GM20000 (cell line): ENCODE results near the gene PI16.

Experiments
- DNase-seq: peaks from one replicate; pipeline ENCODE4 v3.0.0; 2012; ENCODE audit warnings: low spot score
- TF ChIP-seq, protein P1 (sequence below): IDR thresholded peaks from 2 replicates; pipeline ENCODE4 v1.5.1; 2012; ENCODE audit warnings: mild to moderate bottlenecking, control low read depth; ENCODE audit errors: extremely low read depth, missing control alignments

Gene PI16

DNA sequence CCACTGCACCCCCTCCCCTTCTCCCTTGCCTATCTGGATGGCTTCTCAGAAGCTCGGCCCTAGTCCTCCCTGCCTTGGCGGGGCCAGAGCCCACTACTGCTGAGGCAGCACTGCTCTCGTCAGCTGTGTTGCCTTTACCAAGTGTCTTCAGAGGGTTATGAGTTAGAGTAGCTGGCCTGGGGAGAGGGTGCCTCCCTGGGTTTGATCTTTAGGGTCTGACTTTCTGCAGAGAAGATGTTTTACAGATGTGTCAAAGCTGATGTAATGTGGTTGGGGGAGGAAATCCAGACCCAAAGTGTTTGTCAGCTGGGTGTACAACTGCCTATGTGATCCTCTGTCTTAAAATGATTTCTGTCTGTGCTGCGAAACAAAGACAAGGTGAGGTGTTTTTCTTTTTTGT is 30.4 kb upstream of the PI16 start:
- TF ChIP-seq, protein P1, sequence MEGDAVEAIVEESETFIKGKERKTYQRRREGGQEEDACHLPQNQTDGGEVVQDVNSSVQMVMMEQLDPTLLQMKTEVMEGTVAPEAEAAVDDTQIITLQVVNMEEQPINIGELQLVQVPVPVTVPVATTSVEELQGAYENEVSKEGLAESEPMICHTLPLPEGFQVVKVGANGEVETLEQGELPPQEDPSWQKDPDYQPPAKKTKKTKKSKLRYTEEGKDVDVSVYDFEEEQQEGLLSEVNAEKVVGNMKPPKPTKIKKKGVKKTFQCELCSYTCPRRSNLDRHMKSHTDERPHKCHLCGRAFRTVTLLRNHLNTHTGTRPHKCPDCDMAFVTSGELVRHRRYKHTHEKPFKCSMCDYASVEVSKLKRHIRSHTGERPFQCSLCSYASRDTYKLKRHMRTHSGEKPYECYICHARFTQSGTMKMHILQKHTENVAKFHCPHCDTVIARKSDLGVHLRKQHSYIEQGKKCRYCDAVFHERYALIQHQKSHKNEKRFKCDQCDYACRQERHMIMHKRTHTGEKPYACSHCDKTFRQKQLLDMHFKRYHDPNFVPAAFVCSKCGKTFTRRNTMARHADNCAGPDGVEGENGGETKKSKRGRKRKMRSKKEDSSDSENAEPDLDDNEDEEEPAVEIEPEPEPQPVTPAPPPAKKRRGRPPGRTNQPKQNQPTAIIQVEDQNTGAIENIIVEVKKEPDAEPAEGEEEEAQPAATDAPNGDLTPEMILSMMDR = no peak
- no peak for DNase-seq

DNA sequence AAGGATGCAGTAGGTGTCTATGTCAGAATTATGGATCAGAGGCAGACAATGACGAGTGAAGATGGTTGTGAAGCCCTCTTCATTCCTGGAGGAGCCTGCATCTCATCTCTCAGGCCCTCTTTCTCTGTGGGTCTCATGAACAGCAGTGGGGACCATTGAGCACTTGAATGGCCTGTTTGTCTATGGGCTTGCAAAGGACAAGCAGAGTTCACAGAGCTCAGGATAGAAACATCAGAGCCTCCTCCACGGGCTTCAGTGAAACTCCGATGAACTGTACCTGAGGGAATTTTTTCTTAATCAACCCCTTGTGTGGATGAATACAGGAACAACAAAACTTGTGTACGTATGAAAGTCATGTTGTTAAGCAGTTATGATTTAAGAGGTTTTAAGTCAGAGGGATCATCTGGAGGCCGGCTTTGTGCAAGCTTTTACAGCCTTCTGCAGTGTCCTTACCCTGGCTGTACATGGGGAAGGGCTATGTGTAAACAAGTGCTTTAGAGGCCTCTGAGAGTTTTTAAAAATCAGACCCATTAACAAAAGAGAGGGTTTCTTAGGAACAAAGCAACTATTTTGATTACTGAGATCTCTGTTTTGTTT is 29.7 kb upstream of the PI16 start:
- TF ChIP-seq, protein P1 = no peak
- DNase-seq = no peak

DNA sequence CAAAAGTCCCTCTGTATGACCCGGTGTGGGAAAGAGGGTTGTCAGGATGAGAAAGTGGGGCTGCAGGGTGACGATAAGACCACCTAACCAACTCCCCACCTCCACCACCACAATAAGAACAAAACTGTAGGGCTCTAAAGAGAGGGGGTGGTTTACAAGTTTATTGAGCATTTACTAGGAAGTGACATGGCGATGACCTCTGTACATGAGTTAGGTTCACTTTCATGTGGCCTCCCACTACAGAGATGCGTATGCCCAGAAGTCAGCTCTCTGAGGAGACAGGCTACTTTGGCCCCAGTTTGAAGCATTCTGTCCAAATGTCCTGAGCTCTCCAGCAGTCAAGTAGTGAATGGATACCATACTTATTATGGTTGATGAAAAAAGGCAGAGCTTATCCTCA is 28.7 kb upstream of the PI16 start:
- no peak for DNase-seq
- TF ChIP-seq, protein P1 = no peak

DNA sequence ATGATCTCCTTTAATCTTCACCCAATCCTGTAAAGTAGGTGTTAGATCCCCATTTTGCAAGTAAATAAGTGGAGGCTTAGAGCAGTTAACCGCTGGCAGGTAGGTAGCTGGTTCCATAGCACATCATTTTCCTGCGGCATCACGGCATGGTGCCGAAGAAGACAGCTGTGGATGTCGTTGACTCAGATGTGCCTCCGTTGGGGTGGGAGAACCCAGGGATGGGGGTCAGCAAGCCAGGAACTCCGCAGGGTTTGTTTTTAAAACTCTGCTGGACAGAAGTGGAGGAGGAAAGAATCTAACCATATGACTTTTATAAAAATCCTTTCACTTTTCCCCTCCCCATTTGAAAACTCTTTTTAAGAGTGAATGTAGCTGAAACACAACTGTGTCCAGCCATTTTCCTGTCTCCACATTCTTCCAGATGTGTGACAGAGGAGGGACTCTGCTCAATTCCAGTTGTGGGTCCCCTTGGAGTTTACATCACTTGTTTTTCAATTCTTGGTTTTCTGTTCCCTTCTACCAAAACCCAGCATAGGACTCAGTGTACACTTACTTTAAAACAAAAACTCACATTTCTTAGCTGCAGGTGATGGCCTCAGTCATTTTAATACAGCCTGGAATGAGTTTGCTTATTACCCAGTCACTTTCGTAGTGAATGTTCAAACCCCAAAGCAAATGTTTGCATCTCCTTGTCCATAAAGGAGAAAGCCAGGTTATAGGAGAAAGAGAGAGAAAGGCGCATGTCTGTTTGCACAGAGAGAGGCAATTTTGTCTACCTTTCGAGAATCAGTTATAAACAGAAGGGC is 27.6 kb upstream of the PI16 start:
- TF ChIP-seq, protein P1 = no peak
- DNase-seq = no peak

DNA sequence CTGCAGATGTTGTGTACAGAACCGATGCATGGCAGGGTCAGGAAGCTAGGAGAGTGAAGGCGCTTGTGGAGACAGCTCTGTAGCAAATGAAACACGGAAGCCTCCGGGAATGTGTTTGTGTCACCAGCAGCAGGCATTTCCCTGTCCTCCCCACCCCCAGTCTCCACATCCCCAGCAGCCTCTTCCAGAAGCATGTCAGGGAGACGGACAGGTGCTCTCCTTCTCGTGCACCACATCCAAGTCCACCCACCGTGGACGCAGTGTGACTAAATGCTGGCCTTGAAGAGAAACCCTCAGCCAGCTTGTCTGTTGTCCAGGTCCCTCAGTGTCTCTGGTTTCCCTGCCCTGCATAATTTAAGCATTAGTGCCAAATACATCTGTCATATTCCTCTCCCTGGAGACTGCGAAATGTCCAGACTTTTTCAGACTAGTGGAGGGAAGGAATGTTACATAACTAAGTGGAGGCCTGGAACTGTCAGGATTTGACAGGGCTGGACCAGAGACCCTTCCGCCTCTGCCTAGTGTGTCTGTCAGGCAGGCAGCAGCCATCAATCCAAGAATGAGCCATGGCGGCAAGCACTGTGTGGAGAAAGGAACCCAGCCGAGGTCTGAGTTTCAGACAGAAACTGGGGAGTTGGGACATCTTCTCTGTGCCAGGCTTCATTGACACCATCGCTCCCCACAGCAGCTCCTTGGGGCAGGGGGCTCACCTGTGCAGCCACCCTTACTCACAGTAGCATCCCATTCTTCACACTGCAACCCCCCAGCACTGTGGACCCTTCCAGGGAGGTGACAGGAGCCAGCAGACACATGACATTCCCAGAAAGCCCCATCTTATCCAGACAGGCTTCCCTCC is 26.6 kb upstream of the PI16 start:
- TF ChIP-seq, protein P1 = no peak
- no peak for DNase-seq

DNA sequence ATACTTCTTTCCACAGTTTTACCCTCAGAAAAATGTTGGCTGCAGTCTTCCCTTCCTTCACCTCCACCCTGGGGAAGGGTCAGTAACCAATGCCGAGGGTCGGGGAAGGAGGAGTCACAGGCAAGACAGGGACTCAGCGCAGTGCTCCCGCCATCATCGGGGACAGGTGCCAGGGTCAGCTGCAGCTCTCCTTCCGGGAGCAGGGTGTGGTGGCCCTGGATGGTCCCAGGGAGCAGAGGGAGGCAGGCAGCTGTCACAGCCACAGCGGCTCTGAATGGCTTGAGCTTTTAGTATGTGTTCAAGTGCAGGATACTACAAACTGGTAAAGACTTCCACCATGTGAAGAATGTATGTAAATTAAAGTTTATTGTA is 26.0 kb upstream of the PI16 start:
- no peak for DNase-seq

More for the DNA sequence above, 26.0 kb upstream of the PI16 start:
- TF ChIP-seq, protein P1 = no peak
